Gastrocnemius medialis (tissue), 4 donors: ENCODE results near the gene DNAJC30.
"Not testable (repeated sequence)": the region's sequence is repeated elsewhere in the genome, so short reads cannot be mapped to it uniquely, and the experiment has no call there.

Experiments
- CTCF ChIP-seq, 5 experiments: fragments of 450-650 bp in 3 of 5; fragments of 200-600 bp in 2 of 5; sonication (generic) in 2 of 5; IDR thresholded peaks in 4 of 5; conservative IDR thresholded peaks in 1 of 5; 1 replicate in 4 of 5; 2 replicates in 1 of 5; pipeline ENCODE4 v1.5.1; 2016 to 2019; ENCODE audit warnings: antibody characterized with exemption in 5 of 5, mild to moderate bottlenecking in 3 of 5, moderate library complexity in 3 of 5
- POLR2A ChIP-seq, 2 donors: fragments of 450-650 bp; IDR thresholded peaks; one replicate each; pipeline ENCODE4 v1.6.1; 2017; ENCODE audit warnings: antibody characterized with exemption in 2 of 2, mild to moderate bottlenecking in 2 of 2, moderate library complexity in 2 of 2

DNA sequence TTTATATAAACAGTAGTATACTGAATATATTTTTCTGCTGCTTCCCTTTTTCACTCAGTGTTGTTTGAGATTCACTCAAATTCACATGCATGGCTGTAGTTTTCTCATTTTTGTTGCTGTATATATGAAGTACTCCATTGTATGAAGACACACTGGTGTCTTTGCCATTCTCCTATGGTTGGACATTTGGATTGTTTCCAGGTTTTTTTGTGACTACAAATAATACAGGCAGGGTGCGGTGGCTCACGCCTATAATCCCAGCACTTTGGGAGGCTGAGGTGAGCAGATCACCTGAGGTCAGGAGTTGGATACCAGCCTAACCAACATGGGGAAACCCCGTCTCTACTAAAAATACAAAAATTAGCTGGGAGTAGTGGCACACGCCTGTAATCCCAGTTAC, 22.7 kb downstream of the DNAJC30 start:
- not testable (repeated sequence) for TF ChIP-seq CTCF (IDR thresholded peaks at IDR 0.05 in 4 of 5, conservative IDR thresholded peaks at IDR 0.05 in 1 of 5); POLR2A (IDR thresholded peaks at IDR 0.05)
